ENCODE measurements around the gene ABCC1.
"Not testable (repeated sequence)": the region's sequence is repeated elsewhere in the genome, so short reads cannot be mapped to it uniquely, and the experiment has no call there.

ABCC1 gene

GRCh38 chr16:16139806-16140205 lies 190.4 kb downstream of the ABCC1 start:
- DNase-seq (ENCODE audit: low read depth in 2 of 2): no peak

GRCh38 chr16:16140537-16140936 lies 191.1 kb downstream of the ABCC1 start:
- no peak for DNase-seq (ENCODE audit: low read depth in 2 of 2)

- no peak for DNase-seq (ENCODE audit: low read depth in 2 of 2)
Measured at GRCh38 chr16:16141141-16141540, 191.7 kb downstream of the ABCC1 start.

GRCh38 chr16:16141784-16142396 lies 192.5 kb downstream of the ABCC1 start:
- DNase-seq (ENCODE audit: low read depth in 2 of 2): no peak

- DNase-seq (ENCODE audit: low read depth in 2 of 2): no peak
Measured at GRCh38 chr16:16143038-16143763, 193.8 kb downstream of the ABCC1 start.

GRCh38 chr16:16143931-16144330 lies 194.5 kb downstream of the ABCC1 start:
- DNase-seq (ENCODE audit: low read depth in 2 of 2): no peak

- DNase-seq (ENCODE audit: low read depth in 2 of 2): no peak
Measured at GRCh38 chr16:16144416-16144815, 195.0 kb downstream of the ABCC1 start.

- DNase-seq (ENCODE audit: low read depth in 2 of 2): no peak
Measured at GRCh38 chr16:16145286-16145685, 195.9 kb downstream of the ABCC1 start.

- DNase-seq (ENCODE audit: low read depth in 2 of 2): no peak
Measured at GRCh38 chr16:16146380-16147315, 197.2 kb downstream of the ABCC1 start.

- DNase-seq (ENCODE audit: low read depth in 2 of 2): no peak
Measured at GRCh38 chr16:16147316-16147999, 198.0 kb downstream of the ABCC1 start.

- DNase-seq (ENCODE audit: low read depth in 2 of 2): not testable (repeated sequence)
Measured at GRCh38 chr16:16148000-16148599, 198.7 kb downstream of the ABCC1 start.

GRCh38 chr16:16148755-16149154 lies 199.3 kb downstream of the ABCC1 start:
- DNase-seq (ENCODE audit: low read depth in 2 of 2): no peak

GRCh38 chr16:16149710-16150116 lies 200.3 kb downstream of the ABCC1 start:
- DNase-seq (ENCODE audit: low read depth in 2 of 2): no peak

GRCh38 chr16:16150117-16150877 lies 200.9 kb downstream of the ABCC1 start:
- DNase-seq (ENCODE audit: low read depth in 2 of 2): no peak

GRCh38 chr16:16150878-16151152 lies 201.4 kb downstream of the ABCC1 start:
- DNase-seq (ENCODE audit: low read depth in 2 of 2): no peak

GRCh38 chr16:16151315-16151714 lies 201.9 kb downstream of the ABCC1 start:
- no peak for DNase-seq (ENCODE audit: low read depth in 2 of 2)

- not testable (repeated sequence) for DNase-seq (ENCODE audit: low read depth in 2 of 2)
Measured at GRCh38 chr16:16153000-16153399, 203.6 kb downstream of the ABCC1 start.

GRCh38 chr16:16154281-16154951 lies 205.0 kb downstream of the ABCC1 start:
- no peak for DNase-seq (ENCODE audit: low read depth in 2 of 2)

- DNase-seq (ENCODE audit: low read depth in 2 of 2): no peak
Measured at GRCh38 chr16:16155234-16155633, 205.8 kb downstream of the ABCC1 start.

GRCh38 chr16:16157166-16157565 lies 207.8 kb downstream of the ABCC1 start:
- DNase-seq (ENCODE audit: low read depth in 2 of 2): no peak
